HCT116 (cell line): ENCODE results near the gene SPDYE16.
"Not testable (repeated sequence)": the region's sequence is repeated elsewhere in the genome, so short reads cannot be mapped to it uniquely, and the experiment has no call there.

Source experiments
- CTCF ChIP-seq, 3 experiments: fragments of 200-600 bp in 1 of 3; sonication (generic) in 1 of 3; IDR thresholded peaks in 2 of 3; conservative IDR thresholded peaks in 1 of 3; 2 replicates each; pipeline ENCODE4 v1.5.1; 2012 to 2017; ENCODE audit warnings: low read depth in 2 of 3, low read length in 2 of 3, antibody characterized with exemption in 1 of 3, borderline replicate concordance in 1 of 3, control low read depth in 1 of 3, mild to moderate bottlenecking in 1 of 3, mixed read lengths in 1 of 3, mixed run types in 1 of 3, moderate library complexity in 1 of 3; ENCODE audit not compliant: insufficient read depth in 1 of 3
- POLR2A ChIP-seq: IDR thresholded peaks from 2 replicates; pipeline ENCODE4 v1.7.0; 2011; ENCODE audit warnings: borderline replicate concordance; ENCODE audit not compliant: insufficient read depth, insufficient read length; ENCODE audit errors: extremely low read depth
- REST ChIP-seq: IDR thresholded peaks from 2 replicates; pipeline ENCODE4 v1.6.1; 2012; ENCODE audit warnings: low read depth

- TF ChIP-seq CTCF (IDR thresholded peaks at IDR 0.05 in 2 of 3, conservative IDR thresholded peaks at IDR 0.05 in 1 of 3; ENCODE audit: borderline replicate concordance in 1 of 3, insufficient read depth in 1 of 3, low read depth in 2 of 3, low read length in 2 of 3); POLR2A; REST: not testable (repeated sequence)
Measured at GRCh38 chr7:76492139-76492538, 51.0 kb downstream of the SPDYE16 start.
